Measurements from ENCODE around the gene AQP12B.
"Not testable (repeated sequence)": the region's sequence is repeated elsewhere in the genome, so short reads cannot be mapped to it uniquely, and the experiment has no call there.

The AQP12B gene

GRCh38 chr2:240672701-240673190, 9.9 kb downstream of the AQP12B start:
- H3K9me3 Mint-ChIP-seq, result no peaks in the 10 kb centered on the region
- H3K27me3 Mint-ChIP-seq (ENCODE audit: low read depth), result peaks cover 41% of the 10 kb centered on the region
- DNase-seq (ENCODE audit: low spot score), result no peak
- H3K4me1 Mint-ChIP-seq (ENCODE audit: low read depth), result no peaks in the 10 kb centered on the region
- H3K27ac Mint-ChIP-seq, result no peak overlapping the region
- H3K4me3 Mint-ChIP-seq, result no peak overlapping the region
- no peaks in the 10 kb centered on the region for H3K36me3 Mint-ChIP-seq (ENCODE audit: low read depth)

DNA sequence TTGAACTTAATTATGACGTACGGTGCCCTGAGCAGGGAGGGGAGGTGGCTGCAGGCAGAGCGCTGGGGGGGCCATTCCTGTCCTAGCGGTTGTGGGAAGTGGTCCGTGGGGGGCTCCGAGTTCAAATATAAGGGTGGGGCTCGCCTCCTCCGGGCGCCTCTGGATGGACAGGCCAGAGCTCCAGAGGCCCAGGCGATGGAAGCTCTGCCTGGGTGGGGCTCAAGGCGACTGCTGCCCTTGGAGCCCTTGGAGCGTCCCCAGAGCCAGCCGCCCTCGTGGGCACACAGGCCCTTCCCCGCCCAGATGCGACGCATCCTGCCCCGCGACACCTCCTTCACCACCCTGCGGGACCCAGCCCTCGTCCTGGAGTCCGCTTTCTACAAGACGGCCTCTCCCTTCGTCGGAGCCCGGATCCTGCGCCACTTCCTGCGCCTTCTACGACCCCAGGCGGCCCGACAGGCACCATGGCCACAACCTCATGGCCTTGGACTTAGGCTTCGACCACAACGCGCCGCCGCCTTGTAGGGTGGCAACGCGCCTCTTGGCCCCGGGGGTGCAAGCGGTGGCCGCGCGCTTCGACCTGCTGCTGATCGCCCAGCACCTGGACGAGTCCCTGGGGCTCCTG, 10.5 kb downstream of the AQP12B start:
- Mint-ChIP-seq H3K4me1 (ENCODE audit: low read depth) (no peaks in the 10 kb centered on the region), H3K36me3 (ENCODE audit: low read depth) (no peaks in the 10 kb centered on the region), H3K9me3 (no peaks in the 10 kb centered on the region), H3K4me3 (no peak overlapping the region), H3K27ac (no peak overlapping the region), H3K27me3 (ENCODE audit: low read depth) (peaks cover 45% of the 10 kb centered on the region)
- DNase-seq (ENCODE audit: low spot score), result no peak

GRCh38 chr2:240670950-240671349, 11.7 kb downstream of the AQP12B start:
- H3K9me3 Mint-ChIP-seq, result no peaks in the 10 kb centered on the region
- H3K27ac Mint-ChIP-seq, result no peak overlapping the region
- peaks cover 58% of the 10 kb centered on the region for H3K27me3 Mint-ChIP-seq (ENCODE audit: low read depth)
- DNase-seq (ENCODE audit: low spot score), result no peak
- H3K4me1 Mint-ChIP-seq (ENCODE audit: low read depth), result no peaks in the 10 kb centered on the region
- no peaks in the 10 kb centered on the region for H3K36me3 Mint-ChIP-seq (ENCODE audit: low read depth)
- H3K4me3 Mint-ChIP-seq, result no peak overlapping the region

- H3K4me1 Mint-ChIP-seq (ENCODE audit: low read depth), result no peaks in the 10 kb centered on the region
- no peak for DNase-seq (ENCODE audit: low spot score)
- no peak overlapping the region for H3K27ac Mint-ChIP-seq
- peaks cover 62% of the 10 kb centered on the region for H3K27me3 Mint-ChIP-seq (ENCODE audit: low read depth)
- H3K9me3 Mint-ChIP-seq, result no peaks in the 10 kb centered on the region
- H3K36me3 Mint-ChIP-seq (ENCODE audit: low read depth), result no peaks in the 10 kb centered on the region
- no peak overlapping the region for H3K4me3 Mint-ChIP-seq
Observed at GRCh38 chr2:240670402-240670801, 12.3 kb downstream of the AQP12B start.

- peaks cover 71% of the 10 kb centered on the region for H3K27me3 Mint-ChIP-seq (ENCODE audit: low read depth)
- H3K4me1 Mint-ChIP-seq (ENCODE audit: low read depth), result no peaks in the 10 kb centered on the region
- no peak overlapping the region for H3K27ac Mint-ChIP-seq
- H3K9me3 Mint-ChIP-seq, result no peaks in the 10 kb centered on the region
- no peaks in the 10 kb centered on the region for H3K36me3 Mint-ChIP-seq (ENCODE audit: low read depth)
- H3K4me3 Mint-ChIP-seq, result no peak overlapping the region
- DNase-seq (ENCODE audit: low spot score), result no peak
Observed at GRCh38 chr2:240664622-240665021, 18.1 kb downstream of the AQP12B start.

GRCh38 chr2:240663546-240664190, 19.0 kb downstream of the AQP12B start:
- H3K27ac Mint-ChIP-seq, result no peak overlapping the region
- H3K9me3 Mint-ChIP-seq, result no peaks in the 10 kb centered on the region
- H3K4me3 Mint-ChIP-seq, result no peak overlapping the region
- H3K27me3 Mint-ChIP-seq (ENCODE audit: low read depth), result peaks cover 79% of the 10 kb centered on the region
- DNase-seq (ENCODE audit: low spot score), result no peak
- H3K36me3 Mint-ChIP-seq (ENCODE audit: low read depth), result no peaks in the 10 kb centered on the region
- no peaks in the 10 kb centered on the region for H3K4me1 Mint-ChIP-seq (ENCODE audit: low read depth)

- Mint-ChIP-seq H3K4me1 (ENCODE audit: low read depth) (no peaks in the 10 kb centered on the region), H3K4me3 (no peak overlapping the region), H3K9me3 (no peaks in the 10 kb centered on the region), H3K36me3 (ENCODE audit: low read depth) (no peaks in the 10 kb centered on the region), H3K27me3 (ENCODE audit: low read depth) (peaks cover 77% of the 10 kb centered on the region), H3K27ac (no peak overlapping the region)
- DNase-seq (ENCODE audit: low spot score), result no peak
Observed at GRCh38 chr2:240662681-240663080, 20.0 kb downstream of the AQP12B start.

DNA sequence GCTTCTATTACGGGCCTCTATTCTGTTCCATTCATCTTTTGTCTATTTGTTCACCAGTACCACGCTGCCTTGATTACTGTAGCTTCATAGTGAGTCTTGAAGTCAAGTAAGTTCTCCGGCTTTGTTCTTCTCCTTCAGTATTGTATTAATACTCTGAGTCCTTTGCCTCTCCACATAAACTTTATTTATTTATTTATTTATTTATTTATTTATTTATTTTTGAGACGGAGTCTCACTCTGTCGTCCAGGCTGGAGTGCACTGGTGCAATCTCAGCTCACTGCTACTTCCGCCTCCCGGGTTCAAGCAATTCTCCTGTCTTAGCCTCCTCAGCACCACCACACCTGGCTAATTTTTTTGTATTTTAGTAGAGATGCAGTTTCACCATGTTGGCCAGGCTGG, 22.8 kb downstream of the AQP12B start:
- H3K27ac Mint-ChIP-seq; DNase-seq (ENCODE audit: low spot score); H3K36me3 Mint-ChIP-seq (ENCODE audit: low read depth); H3K9me3 Mint-ChIP-seq; H3K4me3 Mint-ChIP-seq: not testable (repeated sequence)
- Mint-ChIP-seq H3K27me3 (ENCODE audit: low read depth) (peaks cover 66% of the 10 kb centered on the region), H3K4me1 (ENCODE audit: low read depth) (peaks cover 11% of the 10 kb centered on the region)

- Mint-ChIP-seq H3K4me3 (no peak overlapping the region), H3K27ac (no peak overlapping the region), H3K27me3 (ENCODE audit: low read depth) (peaks cover 62% of the 10 kb centered on the region)
Observed at GRCh38 chr2:240655931-240656886, 26.5 kb downstream of the AQP12B start.

GRCh38 chr2:240651185-240651584, 31.5 kb downstream of the AQP12B start:
- H3K4me3 Mint-ChIP-seq, result no peak overlapping the region
- H3K4me1 Mint-ChIP-seq (ENCODE audit: low read depth), result peaks cover 6% of the 10 kb centered on the region
- DNase-seq (ENCODE audit: low spot score), result no peak
- no peaks in the 10 kb centered on the region for H3K36me3 Mint-ChIP-seq (ENCODE audit: low read depth)
- peaks cover 39% of the 10 kb centered on the region for H3K27me3 Mint-ChIP-seq (ENCODE audit: low read depth)
- H3K27ac Mint-ChIP-seq, result no peak overlapping the region
- no peaks in the 10 kb centered on the region for H3K9me3 Mint-ChIP-seq

More at GRCh38 chr2:240655931-240656886, 26.5 kb downstream of the AQP12B start:
- Mint-ChIP-seq H3K4me1 (ENCODE audit: low read depth) (peaks cover 11% of the 10 kb centered on the region), H3K9me3 (no peaks in the 10 kb centered on the region), H3K36me3 (ENCODE audit: low read depth) (no peaks in the 10 kb centered on the region)
- DNase-seq (ENCODE audit: low spot score), result peak; percentile 21

- Mint-ChIP-seq H3K27me3 (ENCODE audit: low read depth) (peaks cover 39% of the 10 kb centered on the region), H3K4me3 (no peak overlapping the region), H3K36me3 (ENCODE audit: low read depth) (no peaks in the 10 kb centered on the region), H3K27ac (no peak overlapping the region), H3K4me1 (ENCODE audit: low read depth) (peaks cover 4% of the 10 kb centered on the region), H3K9me3 (no peaks in the 10 kb centered on the region)
- DNase-seq (ENCODE audit: low spot score), result no peak
Observed at GRCh38 chr2:240650254-240650965, 32.3 kb downstream of the AQP12B start.

DNA sequence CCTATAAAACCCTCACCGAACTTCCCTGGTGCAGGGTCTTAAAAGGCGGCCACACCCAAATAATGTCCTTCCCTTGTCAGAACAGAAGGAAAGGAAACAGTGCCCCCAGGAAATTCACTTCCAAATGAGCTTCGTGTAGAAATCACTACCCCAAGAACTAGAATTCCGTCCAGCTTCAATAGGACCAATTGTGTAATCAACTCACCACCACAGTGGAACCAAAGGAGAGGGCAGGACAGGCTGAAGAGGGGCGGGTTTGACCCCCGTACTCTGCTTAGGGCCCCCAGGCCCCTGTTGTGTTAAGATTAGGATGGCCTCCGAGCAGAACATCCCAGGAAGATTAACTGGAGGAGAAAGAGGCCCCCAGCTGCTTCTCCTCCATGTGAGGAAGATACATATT, 33.4 kb downstream of the AQP12B start:
- H3K36me3 Mint-ChIP-seq (ENCODE audit: low read depth), result no peaks in the 10 kb centered on the region
- peaks cover 4% of the 10 kb centered on the region for H3K4me1 Mint-ChIP-seq (ENCODE audit: low read depth)
- no peak overlapping the region for H3K4me3 Mint-ChIP-seq
- no peak overlapping the region for H3K27ac Mint-ChIP-seq
- no peak for DNase-seq (ENCODE audit: low spot score)
- H3K9me3 Mint-ChIP-seq, result no peaks in the 10 kb centered on the region
- H3K27me3 Mint-ChIP-seq (ENCODE audit: low read depth), result peaks cover 28% of the 10 kb centered on the region

DNA sequence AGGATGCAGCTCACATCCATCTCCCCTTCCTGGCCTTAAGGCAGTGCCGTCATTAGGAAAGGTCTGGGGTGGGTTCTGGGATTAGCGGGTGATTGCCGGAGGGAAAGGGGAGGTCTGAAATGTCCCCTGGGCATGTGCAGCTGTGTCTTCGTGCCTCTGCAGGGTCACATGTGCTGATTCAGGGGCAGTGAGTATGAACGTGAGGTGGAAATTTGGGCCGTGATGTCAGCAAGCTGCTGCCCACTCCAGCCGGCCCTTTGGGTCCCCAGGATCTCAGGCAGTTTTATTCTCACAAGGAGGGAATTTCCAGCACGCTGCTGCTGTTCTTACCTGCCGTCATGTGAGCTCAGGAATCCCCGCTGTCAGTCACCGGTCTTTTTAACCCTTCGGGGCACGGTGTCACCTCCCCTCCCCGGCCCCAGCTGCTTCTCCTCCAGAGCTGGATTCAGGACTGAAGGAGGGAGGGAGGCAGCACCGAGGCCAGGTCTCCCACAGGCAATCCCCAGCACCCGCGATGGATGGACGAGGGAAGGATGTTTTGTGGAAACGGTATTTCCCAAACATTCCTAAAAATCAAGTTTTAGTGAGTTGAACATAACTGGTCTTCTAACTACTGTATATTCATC, 33.9 kb downstream of the AQP12B start:
- Mint-ChIP-seq H3K9me3 (no peaks in the 10 kb centered on the region), H3K27me3 (ENCODE audit: low read depth) (peaks cover 26% of the 10 kb centered on the region), H3K4me3 (no peak overlapping the region), H3K27ac (no peak overlapping the region), H3K36me3 (ENCODE audit: low read depth) (no peaks in the 10 kb centered on the region), H3K4me1 (ENCODE audit: low read depth) (peaks cover 4% of the 10 kb centered on the region)
- no peak for DNase-seq (ENCODE audit: low spot score)

All from T-helper 2 cell treated with Interferon-gamma antibody and Interleukin-4, amounts not matched to agents 5 μg/mL and 100 μg/mL, for 36 hours (primary cell).